ENCODE results near the gene AP3D1. TPM values are rescaled to one million over a fixed set of nuclear protein-coding genes. Genes with fewer than 3 reads are reported as not detected.

The AP3D1 gene
- total RNA-seq, 1 donor from 2014 or later: 50.9 TPM

- H3K4me1 Mint-ChIP-seq: peaks cover 48% of the 10 kb centered on the region
- no peak overlapping the region for H2AFZ ChIP-seq (replicated peaks)
- H3K4me2 ChIP-seq: no peak overlapping the region
- H3K9me3 ChIP-seq (ENCODE audit: low read depth): no peaks in the 10 kb centered on the region
- H3K9ac ChIP-seq: no peak overlapping the region
- peaks cover 97% of the 10 kb centered on the region for H4K20me1 ChIP-seq (ENCODE audit: low read depth)
- H3K27me3 ChIP-seq: no peaks in the 10 kb centered on the region
- H3K36me3 ChIP-seq: no peaks in the 10 kb centered on the region
- no peak for DNase-seq (ENCODE audit: low spot score)
- peaks cover 26% of the 10 kb centered on the region for H3F3A ChIP-seq (ENCODE audit: low read depth)
- H3K4me1 ChIP-seq: peaks cover 26% of the 10 kb centered on the region
- peaks cover 98% of the 10 kb centered on the region for H3K79me2 ChIP-seq (ENCODE audit: low read depth)
- H3K36me3 Mint-ChIP-seq: peaks cover 3% of the 10 kb centered on the region
- no peak for TF ChIP-seq CTCF (IDR thresholded peaks at IDR 0.05)
- TF ChIP-seq EZH2 (IDR thresholded peaks at IDR 0.05): no peak
- TF ChIP-seq EZH2phosphoT487 (IDR thresholded peaks at IDR 0.05): no peak
- no peak overlapping the region for H3K27ac ChIP-seq
- H3K9me3 Mint-ChIP-seq: no peaks in the 10 kb centered on the region
- peak overlapping the region; percentile 87 for H3K27ac Mint-ChIP-seq
- H3K4me3 Mint-ChIP-seq: peak overlapping the region; percentile 50
- H3K27me3 Mint-ChIP-seq (ENCODE audit: insufficient read depth, low read depth): peaks cover 9% of the 10 kb centered on the region
- H3K4me3 ChIP-seq: no peak overlapping the region
These were observed 22.6 kb upstream of the AP3D1 start for GRCh38 chr19:2173767-2174577.

- Mint-ChIP-seq H3K4me1 (peaks cover 54% of the 10 kb centered on the region), H3K27me3 (ENCODE audit: insufficient read depth, low read depth) (peaks cover 11% of the 10 kb centered on the region), H3K4me3 (no peak overlapping the region), H3K9me3 (no peaks in the 10 kb centered on the region), H3K36me3 (peaks cover 3% of the 10 kb centered on the region), H3K27ac (no peak overlapping the region)
- Histone ChIP-seq H3K4me3 (no peak overlapping the region), H3K9me3 (ENCODE audit: low read depth) (no peaks in the 10 kb centered on the region), H3F3A (ENCODE audit: low read depth) (peaks cover 32% of the 10 kb centered on the region), H3K36me3 (no peaks in the 10 kb centered on the region), H2AFZ (replicated peaks) (no peak overlapping the region), H4K20me1 (ENCODE audit: low read depth) (peaks cover 97% of the 10 kb centered on the region), H3K4me2 (no peak overlapping the region), H3K27me3 (no peaks in the 10 kb centered on the region), H3K27ac (no peak overlapping the region), H3K9ac (no peak overlapping the region), H3K79me2 (ENCODE audit: low read depth) (peaks cover 96% of the 10 kb centered on the region), H3K4me1 (peaks cover 26% of the 10 kb centered on the region)
- DNase-seq (ENCODE audit: low spot score): no peak
- no peak for TF ChIP-seq EZH2phosphoT487 (IDR thresholded peaks at IDR 0.05)
- TF ChIP-seq EZH2 (IDR thresholded peaks at IDR 0.05): no peak
- no peak for TF ChIP-seq CTCF (IDR thresholded peaks at IDR 0.05)
These were observed 22.0 kb upstream of the AP3D1 start for GRCh38 chr19:2173388-2173766.

DNA sequence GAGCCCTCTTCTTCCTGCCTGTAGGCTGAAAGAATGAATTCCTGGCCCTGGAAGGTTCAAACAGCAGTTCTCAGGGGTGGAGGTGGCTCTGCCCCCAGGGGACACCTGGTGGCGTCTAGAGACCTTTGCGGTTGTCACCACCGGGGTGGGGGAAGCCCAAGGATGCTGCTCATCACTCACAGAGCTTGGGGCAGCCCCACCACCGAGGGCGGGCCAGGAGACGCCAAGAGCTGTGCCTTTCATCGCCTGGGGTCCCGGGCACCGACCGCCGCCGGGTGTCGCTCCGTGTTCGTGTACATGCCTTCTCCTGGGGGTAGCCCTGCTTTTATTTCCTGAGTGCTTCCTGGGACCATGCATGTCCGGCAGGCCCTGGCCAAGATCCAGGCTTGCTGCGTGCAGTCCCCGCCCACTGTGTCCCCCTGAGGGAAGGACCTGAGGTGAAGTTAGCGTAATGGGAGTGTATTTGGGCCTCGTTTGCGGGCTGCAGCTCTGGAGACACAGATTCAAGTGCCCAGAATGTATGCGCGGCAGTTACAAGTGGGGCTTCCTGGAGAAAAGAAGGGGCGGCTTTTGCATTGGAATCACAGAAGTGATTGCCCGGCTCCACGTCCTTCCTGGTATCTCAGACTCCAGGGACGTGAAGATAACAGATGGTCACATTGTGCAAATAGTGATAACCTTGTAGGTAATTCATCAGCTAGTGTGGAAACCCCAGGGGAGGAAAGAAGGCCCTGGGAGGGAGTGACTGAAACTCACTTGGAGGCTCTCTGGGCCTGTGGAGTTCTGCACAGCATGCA, 20.2 kb upstream of the AP3D1 start:
- Mint-ChIP-seq H3K36me3 (peaks cover 3% of the 10 kb centered on the region), H3K27me3 (ENCODE audit: insufficient read depth, low read depth) (peaks cover 11% of the 10 kb centered on the region), H3K4me3 (peak overlapping the region; percentile 27), H3K4me1 (peaks cover 68% of the 10 kb centered on the region), H3K27ac (peak overlapping the region; percentile 87), H3K9me3 (no peaks in the 10 kb centered on the region)
- no peak overlapping the region for H3K4me3 ChIP-seq
- DNase-seq (ENCODE audit: low spot score): peak; percentile 45
- peaks cover 33% of the 10 kb centered on the region for H3K4me1 ChIP-seq
- no peaks in the 10 kb centered on the region for H3K27me3 ChIP-seq
- TF ChIP-seq EZH2phosphoT487 (IDR thresholded peaks at IDR 0.05): no peak
- TF ChIP-seq EZH2 (IDR thresholded peaks at IDR 0.05): no peak
- peak; percentile 9 for TF ChIP-seq CTCF (IDR thresholded peaks at IDR 0.05)
- no peak overlapping the region for H3K9ac ChIP-seq
- H2AFZ ChIP-seq (replicated peaks): no peak overlapping the region
- no peak overlapping the region for H3K27ac ChIP-seq
- H4K20me1 ChIP-seq (ENCODE audit: low read depth): peaks cover 98% of the 10 kb centered on the region
- peak overlapping the region; percentile 50 for H3K4me2 ChIP-seq
- H3K9me3 ChIP-seq (ENCODE audit: low read depth): no peaks in the 10 kb centered on the region
- peaks cover 96% of the 10 kb centered on the region for H3K79me2 ChIP-seq (ENCODE audit: low read depth)
- H3F3A ChIP-seq (ENCODE audit: low read depth): peaks cover 43% of the 10 kb centered on the region
- no peaks in the 10 kb centered on the region for H3K36me3 ChIP-seq

All from neural progenitor cell (in vitro differentiated cells).